ENCODE results near the gene FER.

DNA sequence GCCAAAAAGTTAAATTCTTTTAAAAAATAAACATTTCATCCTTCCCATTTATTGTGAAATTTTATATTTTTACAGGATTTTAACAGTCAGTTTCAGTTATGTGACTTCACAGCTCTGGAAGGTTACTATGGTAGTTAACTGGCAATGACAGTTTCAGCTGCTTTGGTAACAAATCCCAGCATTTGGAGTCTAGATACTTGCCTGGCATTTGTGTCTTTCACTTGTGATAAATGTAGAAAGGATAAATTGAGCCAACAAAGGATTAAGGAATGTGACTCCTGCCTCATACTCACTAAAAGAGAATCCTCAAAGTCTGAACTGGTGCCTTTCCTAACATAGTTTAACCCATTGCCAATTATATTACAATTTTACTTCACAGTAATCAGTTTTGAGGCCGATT lies 315.5 kb downstream of the FER start:
- TF ChIP-seq, protein P1, sequence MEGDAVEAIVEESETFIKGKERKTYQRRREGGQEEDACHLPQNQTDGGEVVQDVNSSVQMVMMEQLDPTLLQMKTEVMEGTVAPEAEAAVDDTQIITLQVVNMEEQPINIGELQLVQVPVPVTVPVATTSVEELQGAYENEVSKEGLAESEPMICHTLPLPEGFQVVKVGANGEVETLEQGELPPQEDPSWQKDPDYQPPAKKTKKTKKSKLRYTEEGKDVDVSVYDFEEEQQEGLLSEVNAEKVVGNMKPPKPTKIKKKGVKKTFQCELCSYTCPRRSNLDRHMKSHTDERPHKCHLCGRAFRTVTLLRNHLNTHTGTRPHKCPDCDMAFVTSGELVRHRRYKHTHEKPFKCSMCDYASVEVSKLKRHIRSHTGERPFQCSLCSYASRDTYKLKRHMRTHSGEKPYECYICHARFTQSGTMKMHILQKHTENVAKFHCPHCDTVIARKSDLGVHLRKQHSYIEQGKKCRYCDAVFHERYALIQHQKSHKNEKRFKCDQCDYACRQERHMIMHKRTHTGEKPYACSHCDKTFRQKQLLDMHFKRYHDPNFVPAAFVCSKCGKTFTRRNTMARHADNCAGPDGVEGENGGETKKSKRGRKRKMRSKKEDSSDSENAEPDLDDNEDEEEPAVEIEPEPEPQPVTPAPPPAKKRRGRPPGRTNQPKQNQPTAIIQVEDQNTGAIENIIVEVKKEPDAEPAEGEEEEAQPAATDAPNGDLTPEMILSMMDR (IDR thresholded peaks at IDR 0.05) = no peak
- no peak for TF ChIP-seq POLR2A (IDR thresholded peaks at IDR 0.05)
